Ascending aorta (tissue), 2 donors: ENCODE measurements around the gene UBA5. TPM values are rescaled to one million over a fixed set of nuclear protein-coding genes. Genes with fewer than 3 reads are reported as not detected.

Experiments
- DNase-seq, 2 donors: peaks; one replicate each; pipeline ENCODE4 v3.0.0-alpha.2; 2019; ENCODE audit warnings: low spot score in 2 of 2
- H3K27ac ChIP-seq, 2 donors: fragments of 200-600 bp; sonication (generic); one replicate each; pipeline ENCODE4 v1.5.1; 2016 to 2017; ENCODE audit warnings: mild to moderate bottlenecking in 1 of 2
- H3K27me3 ChIP-seq: fragments of 200-600 bp; sonication (generic); one replicate; pipeline ENCODE4 v1.5.1; 2017
- H3K36me3 ChIP-seq, 2 donors: fragments of 200-600 bp; sonication (generic); one replicate each; pipeline ENCODE4 v1.5.1; 2016
- H3K4me1 ChIP-seq, 2 donors: fragments of 200-600 bp; sonication (generic); one replicate each; pipeline ENCODE4 v1.5.1; 2016 to 2017; ENCODE audit warnings: mild to moderate bottlenecking in 1 of 2
- H3K4me3 ChIP-seq, 2 donors: fragments of 200-600 bp; sonication (generic); one replicate each; pipeline ENCODE4 v1.5.1; 2016 to 2017; ENCODE audit warnings: mild to moderate bottlenecking in 1 of 2
- H3K9me3 ChIP-seq, 2 donors: fragments of 200-600 bp; sonication (generic); one replicate each; pipeline ENCODE4 v1.5.1; 2016
- CTCF ChIP-seq, 3 experiments: fragments of 200-600 bp in 2 of 3; fragments of 450-650 bp in 1 of 3; sonication (generic) in 2 of 3; IDR thresholded peaks; one replicate each; pipeline ENCODE4 v1.5.1; 2016 to 2019; ENCODE audit warnings: antibody characterized with exemption in 3 of 3, mild to moderate bottlenecking in 1 of 3, moderate library complexity in 1 of 3
- intact Hi-C: fragments of 100-400 bp; cut with DNase I; formaldehyde crosslinking; loops from one replicate; pipeline ENCODE4 v1.15.1; 2023
- total RNA-seq: library from RNA; depleted of rRNA; stranded (reverse); fragments of >200 nt; gene quantifications from one replicate; pipeline ENCODE4 v1.1.0, GENCODE V29; 2016

The UBA5 gene
- total RNA-seq, 1 donor from 2014 or later: 21.2 TPM

GRCh38 chr3:132642539-132642847, 17.6 kb upstream of the UBA5 start:
- H3K4me1 ChIP-seq: peaks cover 0 to 2% of the 10 kb centered on the region in 2 donors
- H3K27ac ChIP-seq: no peak overlapping the region
- no peak for TF ChIP-seq CTCF (IDR thresholded peaks at IDR 0.05)
- no peaks in the 10 kb centered on the region for H3K9me3 ChIP-seq
- intact Hi-C loops: loop anchor here (1.0 kb wide), 1 partner anchor 106 kb away; no protein-coding TSS in a partner anchor
- DNase-seq: no peak
- peaks cover 0 to 22% of the 10 kb centered on the region in 2 donors for H3K36me3 ChIP-seq
- H3K4me3 ChIP-seq: no peak overlapping the region
- H3K27me3 ChIP-seq: no peaks in the 10 kb centered on the region

- intact Hi-C loops: no loop called here
- Histone ChIP-seq H3K27ac (no peak overlapping the region), H3K4me1 (no peaks in the 10 kb centered on the region), H3K9me3 (no peaks in the 10 kb centered on the region), H3K27me3 (no peaks in the 10 kb centered on the region), H3K36me3 (peaks cover 0 to 22% of the 10 kb centered on the region in 2 donors), H3K4me3 (no peak overlapping the region)
- no peak for DNase-seq
- no peak for TF ChIP-seq CTCF (IDR thresholded peaks at IDR 0.05)
Measured at GRCh38 chr3:132643366-132643765, 16.8 kb upstream of the UBA5 start.

DNA sequence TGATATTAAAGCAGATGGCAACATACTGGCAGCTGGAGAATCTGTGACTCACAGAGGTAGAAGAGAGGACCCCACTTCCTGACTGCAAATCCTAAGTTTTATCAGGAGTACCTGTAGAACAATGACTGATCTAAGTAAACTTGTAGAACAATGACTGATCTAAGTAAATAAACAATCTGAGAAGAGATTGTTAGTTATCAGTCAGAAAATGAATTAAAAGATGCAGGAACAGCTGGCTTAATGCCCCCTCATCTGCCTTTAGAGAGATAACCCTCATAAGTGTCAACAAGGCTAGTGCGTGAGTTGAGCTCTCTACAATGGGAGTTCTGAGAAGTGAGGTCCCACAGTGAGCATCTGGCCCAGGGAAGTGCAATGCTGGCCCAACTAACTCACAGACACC, 15.1 kb upstream of the UBA5 start:
- no peak for DNase-seq
- Histone ChIP-seq H3K27ac (no peak overlapping the region), H3K36me3 (peaks cover 0 to 12% of the 10 kb centered on the region in 2 donors), H3K27me3 (no peaks in the 10 kb centered on the region), H3K4me3 (no peak overlapping the region), H3K9me3 (no peaks in the 10 kb centered on the region), H3K4me1 (no peaks in the 10 kb centered on the region)
- TF ChIP-seq CTCF (IDR thresholded peaks at IDR 0.05): no peak
- intact Hi-C loops: no loop called here

DNA sequence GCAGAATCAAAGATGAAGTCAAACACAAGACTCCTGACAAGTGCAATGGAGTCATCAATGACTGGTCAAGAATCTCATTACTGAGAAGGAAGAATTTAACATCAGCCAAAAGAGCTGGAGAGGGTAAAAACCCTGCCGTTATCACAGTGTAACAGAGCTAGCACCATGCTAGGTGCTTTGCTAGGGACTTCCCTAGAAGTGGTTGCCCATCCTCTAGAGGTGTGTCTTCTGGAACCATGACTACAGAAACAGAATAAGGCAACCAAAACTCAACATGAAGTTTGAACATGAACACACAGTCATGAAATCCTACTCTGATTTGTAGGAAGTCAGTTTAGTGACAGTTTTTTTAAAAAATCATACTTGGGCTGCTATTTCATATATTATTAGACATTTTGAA, 10.0 kb upstream of the UBA5 start:
- Histone ChIP-seq H3K4me1 (no peaks in the 10 kb centered on the region), H3K36me3 (no peaks in the 10 kb centered on the region), H3K27ac (no peak overlapping the region), H3K27me3 (no peaks in the 10 kb centered on the region), H3K9me3 (no peaks in the 10 kb centered on the region), H3K4me3 (no peak overlapping the region)
- intact Hi-C loops: no loop called here
- TF ChIP-seq CTCF (IDR thresholded peaks at IDR 0.05): no peak
- no peak for DNase-seq

GRCh38 chr3:132652640-132653270, 7.4 kb upstream of the UBA5 start:
- no peaks in the 10 kb centered on the region for H3K4me1 ChIP-seq
- no peak overlapping the region for H3K4me3 ChIP-seq
- no peak for TF ChIP-seq CTCF (IDR thresholded peaks at IDR 0.05)
- H3K36me3 ChIP-seq: no peaks in the 10 kb centered on the region
- intact Hi-C loops: no loop called here
- DNase-seq: no peak
- H3K9me3 ChIP-seq: no peaks in the 10 kb centered on the region
- H3K27ac ChIP-seq: no peak overlapping the region
- H3K27me3 ChIP-seq: no peaks in the 10 kb centered on the region

GRCh38 chr3:132654190-132654589, 5.9 kb upstream of the UBA5 start:
- H3K4me3 ChIP-seq: no peak overlapping the region
- TF ChIP-seq CTCF (IDR thresholded peaks at IDR 0.05): no peak
- H3K36me3 ChIP-seq: no peaks in the 10 kb centered on the region
- peaks cover 0 to 6% of the 10 kb centered on the region in 2 donors for H3K4me1 ChIP-seq
- DNase-seq: no peak
- no peaks in the 10 kb centered on the region for H3K9me3 ChIP-seq
- intact Hi-C loops: no loop called here
- no peaks in the 10 kb centered on the region for H3K27me3 ChIP-seq
- no peak overlapping the region for H3K27ac ChIP-seq
